ENCODE measurements around the gene DGKG.

DGKG gene

DNA sequence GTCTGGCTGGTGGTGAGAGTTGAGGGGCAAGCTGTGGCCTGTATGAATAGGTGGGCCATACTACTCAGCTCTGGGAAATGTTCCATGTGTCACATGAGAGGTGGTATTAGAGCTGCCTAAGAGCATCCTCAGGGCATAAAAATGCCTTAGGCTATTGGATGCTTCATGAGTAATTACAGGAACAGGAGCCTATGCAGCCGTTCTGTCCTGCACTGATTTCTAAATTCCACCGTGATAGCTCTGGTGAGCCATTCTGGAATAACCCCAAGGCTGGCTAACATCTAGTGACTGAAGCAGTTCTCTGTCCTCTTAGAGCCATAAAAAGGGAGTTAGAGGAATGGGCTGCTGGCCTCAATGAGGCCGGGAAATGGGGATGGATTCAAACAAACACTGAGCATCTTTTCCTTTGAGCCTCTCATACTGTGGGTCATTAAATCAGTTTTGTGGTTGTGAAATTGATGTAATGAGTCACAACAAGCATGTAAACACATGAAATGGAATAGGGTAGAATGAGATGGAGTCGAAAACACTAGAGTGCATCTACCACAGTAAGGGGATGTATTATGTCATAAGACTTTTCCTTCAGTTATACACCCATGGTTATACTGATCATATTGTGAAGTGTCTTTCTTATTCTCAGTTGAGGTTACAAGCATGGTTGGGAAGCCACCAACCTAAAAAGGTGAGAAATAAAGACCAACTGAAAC, 41.0 kb downstream of the DGKG start:
- no peak for DNase-seq (ENCODE audit: extremely low read depth in 1 of 2, low read depth in 1 of 2)

DNA sequence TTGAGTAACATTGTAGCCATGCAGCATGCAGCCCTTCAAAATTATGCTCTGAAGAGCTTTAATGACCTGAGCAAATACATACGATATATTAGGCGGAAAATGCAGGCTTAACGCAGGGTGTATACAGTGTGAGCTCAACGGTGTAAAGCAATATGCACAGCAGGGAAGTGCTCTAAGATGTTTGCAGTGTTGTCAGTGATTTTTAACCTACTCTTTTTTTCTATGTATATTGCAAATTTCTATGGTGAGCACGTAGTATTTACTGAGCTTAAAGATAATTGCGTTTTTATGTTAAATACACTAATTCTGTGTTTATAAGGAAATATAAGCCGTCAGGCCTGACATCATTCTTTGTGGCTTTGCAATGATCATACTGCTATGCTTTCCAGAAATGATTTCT, 42.1 kb downstream of the DGKG start:
- no peak for DNase-seq (ENCODE audit: extremely low read depth in 1 of 2, low read depth in 1 of 2)

DNA sequence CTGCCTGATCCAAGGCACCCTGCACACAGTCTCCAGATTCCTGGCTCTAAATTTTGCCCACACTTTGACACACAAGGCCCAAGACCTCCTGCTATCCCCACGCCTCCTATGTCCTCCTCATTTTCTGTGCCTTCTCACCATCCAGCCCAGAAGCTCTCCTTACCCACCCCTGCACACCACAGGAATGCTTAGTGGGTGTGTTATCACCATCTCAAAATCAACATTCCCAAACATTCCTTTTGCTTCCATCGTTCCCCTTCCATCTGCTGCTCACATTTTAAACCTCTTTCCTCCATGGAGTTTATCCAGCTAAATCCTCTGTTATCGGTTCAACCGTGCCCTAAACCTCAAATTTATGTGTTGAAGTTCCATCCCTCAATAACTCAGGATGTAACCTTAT, 43.9 kb downstream of the DGKG start:
- no peak for DNase-seq (ENCODE audit: extremely low read depth in 1 of 2, low read depth in 1 of 2)

DNA sequence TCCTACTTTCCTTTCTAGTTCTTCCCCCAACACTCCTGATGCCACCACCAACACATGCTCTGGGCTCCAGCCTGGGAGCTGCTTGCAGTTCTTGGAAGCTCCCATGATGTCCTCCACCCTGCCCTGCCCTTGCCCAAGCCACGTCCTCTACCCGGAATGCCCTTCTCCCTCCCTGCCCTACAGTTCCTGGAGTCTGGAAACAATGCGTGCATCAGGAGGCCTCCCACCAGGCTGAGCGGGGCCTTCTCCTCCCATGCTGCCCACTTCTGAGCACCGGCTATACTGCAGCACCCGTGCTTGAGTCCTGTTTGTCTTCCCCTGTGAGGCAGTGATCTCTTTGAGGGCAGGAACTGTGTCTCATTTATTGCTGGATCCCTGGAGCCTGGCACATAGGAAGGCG, 44.6 kb downstream of the DGKG start:
- DNase-seq (ENCODE audit: extremely low read depth in 1 of 2, low read depth in 1 of 2): no peak

DNA sequence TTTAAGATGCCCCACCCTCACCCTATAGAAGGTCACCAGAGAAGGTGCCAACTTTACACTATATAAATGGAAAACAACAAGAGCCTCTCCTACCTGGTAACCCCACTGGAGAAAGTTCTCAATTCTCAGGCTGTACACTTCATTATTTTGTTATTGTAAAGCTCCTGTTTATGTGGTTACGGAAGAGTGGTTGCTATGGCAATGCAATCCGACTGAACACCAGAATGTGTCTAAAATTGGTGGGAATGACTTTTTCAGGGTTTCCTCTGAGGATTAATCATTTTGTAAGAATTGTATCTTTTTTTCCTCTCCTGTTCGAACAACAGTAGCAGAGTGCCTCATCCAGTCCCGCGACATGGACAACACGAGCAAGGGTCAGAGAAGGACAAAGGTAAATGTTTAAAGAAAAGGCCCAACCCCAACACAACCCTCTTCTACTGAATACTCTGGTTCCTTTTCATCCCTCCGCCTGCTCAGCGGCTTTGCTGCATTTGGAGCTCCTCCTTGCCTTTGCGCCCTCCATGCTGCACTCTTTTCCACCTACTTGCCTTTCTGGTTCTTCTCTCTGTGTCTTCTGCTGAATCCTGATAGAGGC, 45.3 kb downstream of the DGKG start:
- no peak for DNase-seq (ENCODE audit: extremely low read depth in 1 of 2, low read depth in 1 of 2)

DNA sequence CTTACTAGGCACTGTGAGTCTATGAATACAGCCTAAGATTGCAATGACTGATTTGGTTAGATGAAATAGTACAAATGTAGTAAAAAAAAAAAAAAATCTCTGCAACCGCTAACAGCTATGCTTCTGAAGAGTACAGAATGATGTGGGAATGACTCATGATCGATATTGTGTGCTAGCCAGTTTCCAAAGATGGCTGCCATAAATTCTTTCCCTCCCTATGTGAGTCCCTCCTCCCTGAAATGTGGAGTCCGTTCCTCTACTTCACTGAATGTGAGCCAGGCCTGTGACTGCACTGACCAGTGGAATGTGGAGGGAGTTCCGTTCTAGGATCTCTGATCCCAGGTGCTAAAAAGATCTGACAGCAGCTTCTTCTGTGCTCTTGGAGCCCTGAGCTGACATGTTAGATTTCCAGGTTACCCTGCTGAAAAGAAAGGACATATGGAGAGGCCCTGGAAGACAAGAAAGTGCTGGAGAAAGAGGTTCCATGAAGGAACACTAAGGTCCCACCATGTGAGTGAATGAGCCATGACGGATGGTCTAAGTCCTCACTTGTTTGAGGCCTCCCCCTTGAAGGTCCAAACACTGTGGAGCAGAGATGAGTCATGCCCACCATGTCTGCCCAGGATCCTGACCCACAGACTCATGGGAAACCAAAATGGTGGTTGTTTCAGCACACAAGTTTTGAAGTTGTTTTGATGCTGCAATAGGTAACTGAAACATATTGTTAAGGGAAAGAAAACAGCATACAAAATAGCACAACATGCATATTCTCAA, 46.3 kb downstream of the DGKG start:
- no peak for DNase-seq (ENCODE audit: extremely low read depth in 1 of 2, low read depth in 1 of 2)

- DNase-seq (ENCODE audit: extremely low read depth in 1 of 2, low read depth in 1 of 2): no peak
Observed at GRCh38 chr3:186314896-186315295, 47.1 kb downstream of the DGKG start.

DNA sequence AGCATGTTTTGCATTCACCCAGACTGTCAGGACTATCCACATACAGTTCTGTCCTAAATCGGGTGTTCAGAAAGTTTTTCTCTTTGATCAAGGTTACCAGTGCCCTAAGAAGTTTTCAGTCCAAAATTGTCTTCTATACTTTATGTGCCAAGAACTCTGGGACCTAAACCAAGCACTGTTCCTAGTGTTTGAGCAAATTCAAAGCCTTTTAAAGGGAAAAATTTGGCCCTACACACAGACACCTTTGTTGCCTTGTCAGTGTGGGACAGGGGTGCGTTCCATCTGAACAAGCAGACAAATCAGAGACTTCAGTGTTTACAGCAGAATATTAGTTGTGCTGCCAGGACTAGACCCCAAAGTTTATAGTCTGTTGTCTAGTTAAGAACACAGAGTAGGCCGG, 50.6 kb downstream of the DGKG start:
- no peak for DNase-seq (ENCODE audit: extremely low read depth in 1 of 2, low read depth in 1 of 2)

- no peak for DNase-seq (ENCODE audit: extremely low read depth in 1 of 2, low read depth in 1 of 2)
Observed at GRCh38 chr3:186308549-186308948, 53.5 kb downstream of the DGKG start.

DNA sequence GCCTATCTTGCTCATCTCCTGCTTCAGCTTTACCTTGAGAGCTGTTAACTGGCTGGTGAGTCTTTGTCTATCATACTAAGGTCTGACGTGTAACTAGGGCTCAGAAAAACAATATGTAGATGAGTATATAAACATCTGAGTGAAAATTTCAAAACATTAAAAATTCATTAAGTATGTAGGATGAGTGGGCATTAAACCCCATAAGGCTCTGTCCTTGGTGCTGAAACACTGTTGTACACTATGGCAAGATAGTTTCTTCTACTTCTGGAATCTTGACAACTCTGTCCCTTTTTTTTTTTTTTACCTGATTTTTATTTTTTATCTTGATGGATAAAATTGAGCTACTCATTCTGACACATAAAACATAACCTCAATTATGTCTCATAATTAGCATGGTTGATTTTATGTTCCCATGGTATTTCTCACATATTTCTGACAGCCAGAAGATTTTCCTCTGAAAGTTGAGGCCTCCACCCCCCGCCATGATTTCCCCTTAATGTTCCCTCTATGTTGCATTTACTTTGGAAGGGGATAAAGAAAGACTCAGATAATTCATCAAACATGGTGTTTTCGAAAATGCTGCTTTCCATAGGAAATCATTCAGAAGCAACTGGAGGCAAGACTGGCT, 54.3 kb downstream of the DGKG start:
- DNase-seq (ENCODE audit: extremely low read depth in 1 of 2, low read depth in 1 of 2): no peak

DNA sequence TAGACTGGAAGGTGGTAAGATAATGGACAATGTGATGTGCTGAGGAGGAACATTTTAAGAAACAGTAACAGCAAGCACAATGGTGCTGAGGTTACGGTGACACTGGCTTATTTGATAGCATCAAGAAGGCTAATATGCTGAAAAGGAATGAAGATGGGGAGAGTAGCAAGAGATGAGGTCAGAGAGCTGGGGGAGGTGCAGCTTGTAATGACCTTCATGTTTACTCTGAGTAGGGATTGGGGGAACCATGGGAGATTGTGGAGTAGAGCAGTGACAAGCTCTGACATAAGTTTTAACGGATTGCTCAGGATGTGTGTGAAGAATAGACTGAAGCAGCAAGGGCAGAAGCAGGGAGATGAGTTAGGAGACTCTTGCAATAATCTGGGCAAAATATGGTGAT, 56.7 kb downstream of the DGKG start:
- no peak for DNase-seq (ENCODE audit: extremely low read depth in 1 of 2, low read depth in 1 of 2)

GRCh38 chr3:186303965-186304364, 58.1 kb downstream of the DGKG start:
- no peak for DNase-seq (ENCODE audit: extremely low read depth in 1 of 2, low read depth in 1 of 2)

DNA sequence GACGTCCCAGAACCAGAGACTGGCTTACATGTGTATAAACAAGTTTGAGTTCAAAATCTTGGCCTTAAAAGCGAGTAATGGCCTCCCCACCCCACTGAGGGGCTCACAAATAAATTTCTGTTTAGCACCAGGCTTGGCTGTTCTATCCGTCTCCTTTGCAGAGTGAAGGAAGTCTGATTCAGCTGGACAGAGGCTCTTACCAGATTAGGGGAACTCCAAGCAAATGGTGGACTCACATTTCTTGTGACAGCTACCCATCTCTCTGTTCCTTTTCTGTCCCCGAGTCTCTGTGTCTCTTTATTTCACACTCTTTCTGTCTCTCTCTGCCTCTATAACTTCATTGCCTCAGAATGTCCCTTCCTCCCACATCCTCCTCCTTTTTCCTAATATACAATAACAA, 62.7 kb downstream of the DGKG start:
- DNase-seq (ENCODE audit: extremely low read depth in 1 of 2, low read depth in 1 of 2): no peak

GRCh38 chr3:186298876-186299275, 63.2 kb downstream of the DGKG start:
- DNase-seq (ENCODE audit: extremely low read depth in 1 of 2, low read depth in 1 of 2): no peak

DNA sequence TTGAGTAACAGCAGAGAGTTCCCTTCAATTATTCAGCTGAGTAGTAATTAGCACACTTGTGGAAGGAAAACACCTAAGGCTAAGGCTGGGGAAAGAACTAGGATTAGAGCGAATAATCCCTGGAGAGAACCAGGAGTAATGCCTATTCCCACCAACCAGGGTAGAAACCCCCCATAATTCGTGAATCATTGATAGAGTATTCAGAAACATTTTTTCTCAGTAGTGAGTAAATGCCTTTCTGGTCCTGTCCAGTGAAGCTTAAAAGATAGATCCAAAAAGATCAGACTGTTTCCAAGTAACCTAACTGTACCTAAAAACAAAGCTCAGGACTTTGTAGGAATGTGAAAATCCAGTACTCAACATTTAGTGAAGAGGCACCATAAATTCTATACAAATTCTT, 71.2 kb downstream of the DGKG start:
- DNase-seq (ENCODE audit: extremely low read depth in 1 of 2, low read depth in 1 of 2): no peak

DNA sequence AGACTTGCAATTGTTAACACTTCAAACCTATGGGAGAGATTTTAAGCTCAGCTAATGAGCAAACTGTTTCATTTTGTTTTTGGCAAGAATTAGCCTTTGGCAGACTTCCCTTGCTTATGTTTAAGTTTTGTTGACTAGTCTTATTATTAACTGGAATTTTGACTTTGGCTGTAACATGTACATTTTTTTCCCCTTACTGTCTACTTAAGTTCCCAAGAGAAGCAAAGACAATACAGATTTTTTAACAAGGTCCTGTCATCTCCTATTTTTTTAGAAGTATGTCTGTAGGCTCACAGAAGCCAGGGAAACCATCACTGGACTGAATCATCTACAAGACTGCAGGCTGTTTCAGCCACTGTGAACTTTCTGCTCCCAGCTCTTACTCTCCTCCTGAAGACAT, 74.3 kb downstream of the DGKG start:
- no peak for DNase-seq (ENCODE audit: extremely low read depth in 1 of 2, low read depth in 1 of 2)

DNA sequence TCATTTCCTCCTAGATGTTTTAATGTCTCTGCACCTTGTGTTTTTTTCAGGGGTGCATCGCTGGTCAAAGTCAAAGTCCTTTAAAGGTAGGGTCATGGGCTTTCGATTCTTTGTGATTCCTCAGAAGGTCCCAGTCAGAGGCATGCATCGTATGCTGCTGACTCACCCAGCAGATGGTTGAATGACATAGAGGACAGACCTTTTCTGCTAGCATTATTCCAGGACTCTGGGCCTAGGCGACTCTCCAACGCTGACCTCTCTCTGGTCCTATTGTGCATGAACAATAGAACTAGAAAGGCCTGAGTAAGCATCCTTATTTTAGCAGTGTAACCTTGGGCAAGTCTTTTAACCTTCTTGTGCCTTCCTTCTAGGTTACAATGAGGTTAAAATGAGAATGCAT, 75.9 kb downstream of the DGKG start:
- no peak for DNase-seq (ENCODE audit: extremely low read depth in 1 of 2, low read depth in 1 of 2)

- DNase-seq (ENCODE audit: extremely low read depth in 1 of 2, low read depth in 1 of 2): no peak
Observed at GRCh38 chr3:186284661-186285060, 77.4 kb downstream of the DGKG start.

DNA sequence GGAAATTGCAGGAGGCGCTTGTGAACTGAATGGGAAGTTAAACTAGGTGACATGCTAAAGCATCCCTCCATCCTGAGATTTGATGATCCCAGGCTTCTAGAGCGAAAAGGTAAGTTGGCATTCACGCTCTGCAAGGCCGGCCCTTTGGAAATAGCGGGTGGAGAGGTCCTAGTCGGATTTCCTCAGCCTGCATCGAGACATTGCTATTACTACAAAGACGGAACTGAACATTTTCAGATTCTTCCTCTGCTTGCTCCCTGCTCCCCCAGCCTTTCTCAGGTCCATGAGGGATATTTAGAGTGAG, 77.7 kb downstream of the DGKG start:
- DNase-seq (ENCODE audit: extremely low read depth in 1 of 2, low read depth in 1 of 2): no peak

DNA sequence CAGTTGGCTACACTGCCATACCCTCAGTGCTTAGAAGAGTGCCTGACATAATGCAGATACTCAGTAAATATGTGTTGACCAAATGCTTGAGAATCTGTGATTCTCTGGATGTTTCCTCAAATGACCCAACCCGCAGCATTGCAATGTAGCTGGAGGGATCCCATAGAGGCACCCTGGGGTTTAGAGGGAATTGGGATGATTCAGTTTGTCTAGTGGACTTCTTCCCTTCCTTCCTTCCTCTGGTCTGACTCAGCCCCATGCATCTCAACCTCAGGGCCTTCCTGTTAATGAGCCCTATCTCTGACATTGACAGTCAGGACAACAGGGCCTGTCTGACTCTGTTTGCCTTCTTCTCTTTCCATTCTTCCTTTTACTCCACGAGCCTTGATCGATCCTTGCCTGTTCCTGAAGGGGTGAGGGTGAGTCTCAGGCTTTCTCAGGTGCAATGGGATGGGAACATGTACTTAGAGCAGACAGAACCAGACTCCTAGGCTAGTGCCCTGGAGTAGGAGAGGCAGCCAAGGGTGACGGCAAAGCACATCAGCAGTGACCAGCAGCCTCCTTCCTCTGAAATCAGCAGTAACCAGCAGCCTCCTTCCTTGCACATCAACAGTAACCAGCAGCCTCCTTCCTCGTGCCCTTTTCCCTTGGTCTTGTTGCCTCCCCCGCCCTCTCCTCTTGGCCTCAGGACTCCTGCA, 78.2 kb downstream of the DGKG start:
- no peak for DNase-seq (ENCODE audit: extremely low read depth in 1 of 2, low read depth in 1 of 2)

DNA sequence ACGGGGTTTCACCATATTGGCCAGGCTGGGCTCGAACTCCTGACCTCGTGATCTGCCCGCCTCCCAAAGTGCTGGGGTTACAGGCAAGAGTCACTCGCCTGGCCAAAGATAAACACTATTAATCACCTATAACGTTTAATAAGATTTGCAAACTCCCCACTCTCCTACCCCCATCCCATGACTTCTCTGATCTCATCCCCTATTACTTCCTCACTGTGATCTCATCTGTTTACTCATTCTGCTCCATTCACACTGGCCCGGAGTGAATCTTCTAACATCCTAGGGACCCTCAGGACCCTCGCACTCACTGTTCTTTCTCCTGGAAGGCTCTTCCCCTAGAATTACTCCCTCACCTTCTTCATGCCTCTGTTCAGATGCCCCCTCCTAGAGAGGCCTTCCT, 78.9 kb downstream of the DGKG start:
- DNase-seq (ENCODE audit: extremely low read depth in 1 of 2, low read depth in 1 of 2): no peak

Data from stimulated activated CD8-positive, alpha-beta memory T cell treated with anti-CD3 and anti-CD28 coated beads, Interleukin-7, amount 100 ng/mL, for 48 hours (primary cell).